H1 (cell line): ENCODE data around the gene PCDHGB6. TPM values are rescaled to one million over a fixed set of nuclear protein-coding genes. Genes with fewer than 3 reads are reported as not detected.
"Not testable (repeated sequence)": the region's sequence is repeated elsewhere in the genome, so short reads cannot be mapped to it uniquely, and the experiment has no call there.

Experiments
- CTCF ChIA-PET: fragments of 300-600 bp; sonication (Branson Sonifier 250); formaldehyde crosslinking; loops from one replicate; lab custom pipeline; 2021; ENCODE audit not compliant: partially characterized antibody; lab: Charles Lee
- POLR2A ChIA-PET: fragments of 300-600 bp; sonication (Branson Sonifier 250); formaldehyde crosslinking; loops from one replicate; lab custom pipeline; 2021; ENCODE audit warnings: inconsistent platforms; ENCODE audit not compliant: partially characterized antibody; lab: Charles Lee
- DNase-seq, 2 experiments: peaks; one replicate each; pipeline versions ENCODE4 v3.0.0 to v3.0.0-alpha.2; 2010 to 2022; ENCODE audit warnings: low spot score in 2 of 2, low read depth in 1 of 2, mixed read lengths in 1 of 2
- FAIRE-seq: peaks from 2 replicates; lab custom pipeline; 2011; peaks lifted over from hg19 to GRCh38; lab: Jason Lieb, UNC
- H2AFZ ChIP-seq: 2 replicates; pipeline ENCODE4 v1.8.1; 2012; ENCODE audit warnings: low read length, inconsistent platforms
- H2AK5ac ChIP-seq: 2 replicates; pipeline ENCODE4 v1.6.1; 2013; ENCODE audit warnings: low read depth, low read length
- H2BK120ac ChIP-seq: replicated peaks from 2 replicates; pipeline ENCODE3; 2013; ENCODE audit warnings: low read depth, low read length, inconsistent platforms
- H2BK12ac ChIP-seq: 2 replicates; pipeline ENCODE4 v1.6.1; 2013; ENCODE audit warnings: low read depth, low read length
- H2BK15ac ChIP-seq: 2 replicates; pipeline ENCODE4 v1.6.1; 2013; ENCODE audit warnings: low read length
- H2BK20ac ChIP-seq: 2 replicates; pipeline ENCODE4 v1.6.1; 2013; ENCODE audit warnings: low read length
- H2BK5ac ChIP-seq: 2 replicates; pipeline ENCODE4 v1.6.1; 2013; ENCODE audit warnings: low read depth, low read length
- H3K14ac ChIP-seq: 2 replicates; pipeline ENCODE4 v1.6.1; 2013; ENCODE audit warnings: inconsistent platforms; ENCODE audit not compliant: insufficient read length
- H3K18ac ChIP-seq: 2 replicates; pipeline ENCODE4 v1.6.1; 2013; ENCODE audit warnings: low read length; ENCODE audit errors: extremely low read depth
- H3K23ac ChIP-seq: 2 replicates; pipeline ENCODE4 v1.6.1; 2013; ENCODE audit warnings: inconsistent platforms; ENCODE audit not compliant: insufficient read length
- H3K23me2 ChIP-seq: 2 replicates; pipeline ENCODE4 v1.6.1; 2013; ENCODE audit warnings: low read depth, low read length
- H3K27ac ChIP-seq: 2 replicates; pipeline ENCODE4 v1.6.1; 2011; ENCODE audit warnings: low read depth, low read length, inconsistent platforms
- H3K27me3 ChIP-seq, 4 experiments: replicated peaks in 1 of 4; 1 replicate in 1 of 4; 2 replicates in 3 of 4; pipeline versions ENCODE4 v1.6.1 to v1.8.1; 2011 to 2013; ENCODE audit warnings: low read length in 3 of 4, mild to moderate bottlenecking in 3 of 4, inconsistent platforms in 2 of 4, mixed read lengths in 2 of 4, moderate library complexity in 1 of 4; ENCODE audit not compliant: control insufficient read depth in 3 of 4, insufficient read depth in 3 of 4; ENCODE audit errors: extremely low read depth in 1 of 4
- H3K36me3 ChIP-seq, 4 experiments: 2 replicates each; pipeline versions ENCODE4 v1.6.1 to v1.8.1; 2011 to 2013; ENCODE audit warnings: mild to moderate bottlenecking in 4 of 4, low read length in 3 of 4, moderate library complexity in 2 of 4, control low read depth in 1 of 4, inconsistent platforms in 1 of 4; ENCODE audit not compliant: insufficient read depth in 4 of 4, control insufficient read depth in 2 of 4
- H3K4ac ChIP-seq: replicated peaks from 2 replicates; pipeline ENCODE3; 2013; ENCODE audit warnings: low read length, low read depth, mixed read lengths, inconsistent platforms; ENCODE audit not compliant: insufficient read length
- H3K4me1 ChIP-seq, 4 experiments: replicated peaks in 1 of 4; 1 replicate in 1 of 4; 2 replicates in 3 of 4; pipeline versions ENCODE4 v1.6.1 to v1.8.1; 2011 to 2013; ENCODE audit warnings: low read length in 3 of 4, inconsistent platforms in 2 of 4, mixed read lengths in 1 of 4; ENCODE audit not compliant: insufficient read depth in 4 of 4, control insufficient read depth in 3 of 4
- H3K4me2 ChIP-seq, 2 experiments: 2 replicates each; pipeline versions ENCODE4 v1.6.1 to v1.8.1; 2011 to 2013; ENCODE audit warnings: low read depth in 2 of 2, low read length in 2 of 2, control low read depth in 1 of 2, inconsistent platforms in 1 of 2, mild to moderate bottlenecking in 1 of 2; ENCODE audit not compliant: insufficient read depth in 1 of 2
- H3K4me3 ChIP-seq, 4 experiments: fragments of 200-600, 300-600 bp in 1 of 4; sonication (generic), shearing (Covaris generic), sonication (Bioruptor Twin) in 1 of 4; 2 replicates each; pipeline versions ENCODE4 v1.5.1 to v1.8.1; 2011 to 2016; ENCODE audit warnings: low read length in 4 of 4, low read depth in 3 of 4, control low read depth in 2 of 4, inconsistent platforms in 2 of 4, mild to moderate bottlenecking in 2 of 4, mixed read lengths in 1 of 4, moderate library complexity in 1 of 4; ENCODE audit not compliant: insufficient read depth in 2 of 4; ENCODE audit errors: extremely low read depth in 1 of 4
- H3K56ac ChIP-seq: replicated peaks from 2 replicates; pipeline ENCODE3; 2013; ENCODE audit warnings: low read depth, mild to moderate bottlenecking, mixed read lengths, low read length, inconsistent platforms; ENCODE audit not compliant: insufficient read length
- H3K79me1 ChIP-seq: 2 replicates; pipeline ENCODE4 v1.6.1; 2013; ENCODE audit warnings: low read depth, low read length, control low read depth
- H3K79me2 ChIP-seq, 2 experiments: 2 replicates each; pipeline versions ENCODE4 v1.6.1 to v1.8.1; 2012 to 2013; ENCODE audit warnings: low read length in 2 of 2, mild to moderate bottlenecking in 2 of 2, inconsistent platforms in 1 of 2; ENCODE audit not compliant: insufficient read depth in 2 of 2, control insufficient read depth in 1 of 2
- H3K9ac ChIP-seq, 4 experiments: replicated peaks in 1 of 4; 1 replicate in 1 of 4; 2 replicates in 3 of 4; pipeline versions ENCODE4 v1.6.1 to v1.8.1; 2011 to 2013; ENCODE audit warnings: low read depth in 3 of 4, low read length in 3 of 4, control low read depth in 2 of 4, mild to moderate bottlenecking in 2 of 4, moderate library complexity in 2 of 4, inconsistent platforms in 1 of 4; ENCODE audit errors: extremely low read depth in 1 of 4
- H3K9me3 ChIP-seq, 2 experiments: 2 replicates each; pipeline versions ENCODE4 v1.6.1 to v1.8.1; 2012 to 2013; ENCODE audit warnings: mild to moderate bottlenecking in 2 of 2, moderate library complexity in 2 of 2, control low read depth in 1 of 2, inconsistent platforms in 1 of 2, low read depth in 1 of 2, low read length in 1 of 2, mixed read lengths in 1 of 2; ENCODE audit not compliant: insufficient read depth in 2 of 2
- H4K20me1 ChIP-seq, 2 experiments: replicated peaks in 1 of 2; 2 replicates each; pipeline versions ENCODE3 to v1.8.1; 2011 to 2013; ENCODE audit warnings: inconsistent platforms in 2 of 2, low read length in 2 of 2, mild to moderate bottlenecking in 1 of 2; ENCODE audit not compliant: insufficient read depth in 2 of 2, control insufficient read depth in 1 of 2
- H4K5ac ChIP-seq: 2 replicates; pipeline ENCODE4 v1.6.1; 2013; ENCODE audit warnings: low read length, low read depth, mixed read lengths, inconsistent platforms; ENCODE audit not compliant: insufficient read length
- H4K8ac ChIP-seq: 2 replicates; pipeline ENCODE4 v1.8.0; 2013; ENCODE audit warnings: mild to moderate bottlenecking, moderate library complexity, low read length, inconsistent platforms; ENCODE audit not compliant: insufficient read depth; ENCODE audit errors: extremely low read depth
- H4K91ac ChIP-seq: replicated peaks from 2 replicates; pipeline ENCODE3; 2013; ENCODE audit warnings: low read length, mixed read lengths, inconsistent platforms; ENCODE audit not compliant: insufficient read length
- CTCF ChIP-seq, 3 experiments: IDR thresholded peaks; 1 replicate in 2 of 3; 2 replicates in 1 of 3; pipeline versions ENCODE4 v1.5.1 to v1.6.1; 2011; ENCODE audit warnings: low read length in 3 of 3, mild to moderate bottlenecking in 3 of 3, inconsistent platforms in 2 of 3, low read depth in 1 of 3, moderate library complexity in 1 of 3; ENCODE audit not compliant: insufficient read depth in 1 of 3; ENCODE audit errors: control extremely low read depth in 1 of 3
- RAD21 ChIP-seq, 2 experiments: IDR thresholded peaks in 1 of 2; conservative IDR thresholded peaks in 1 of 2; 2 replicates each; pipeline ENCODE4 v1.6.1; 2011; ENCODE audit warnings: low read depth in 2 of 2, low read length in 2 of 2, improper control_type of control experiment in 1 of 2, inconsistent platforms in 1 of 2, mild to moderate bottlenecking in 1 of 2, moderate library complexity in 1 of 2
- WGBS, 2 experiments: shearing (Covaris generic) in 1 of 2; methylation state at CpG; one replicate each; pipeline versions ENCODE4 v1.1.6 to v1.1.7; 2013 to 2015; ENCODE audit warnings: low lambda C conversion rate in 2 of 2, mixed read lengths in 2 of 2, inconsistent platforms in 1 of 2, low coverage in 1 of 2, missing lambda C conversion rate in 1 of 2; ENCODE audit not compliant: insufficient replicate concordance in 2 of 2, insufficient coverage in 1 of 2, insufficient read length in 1 of 2; ENCODE audit errors: extremely low coverage in 1 of 2, missing lambda C conversion rate in 1 of 2; 5-methylcytosine and 5-hydroxymethylcytosine counted together
- polyA plus RNA-seq, 7 experiments: library from polyadenylated mRNA; depleted of rRNA in 3 of 7; stranded (reverse) in 5 of 7; unstranded in 2 of 7; fragments of >200 nt in 5 of 7; fragments of 200-250 nt in 2 of 7; gene quantifications; 1 replicate in 5 of 7; 2 replicates in 1 of 7; 4 replicates in 1 of 7; pipeline versions ENCODE4 v1.2.1 to v1.2.3, GENCODE V29; 2011 to 2013; ENCODE audit warnings: missing spikeins in 2 of 7, mixed read lengths in 2 of 7
- total RNA-seq: library from RNA; stranded (reverse); fragmentation: NEBNext Ultra II Directional; extraction: Animal tissue kit (Norgen Biotek cat#: 25700); gene quantifications from 2 replicates; pipeline ENCODE4 v1.2.1, GENCODE V29; 2021

PCDHGB6 gene
- total and polyA plus RNA-seq, 2 of the 8 experiments (the other 6 are each of a cell fraction or from before 2014, with no cell fraction given) = 3.4 to 4.1 TPM

- CTCF ChIA-PET = interaction anchor here (0.7 to 4.0 kb wide), 29 partner anchors 9 to 320 kb away, joined by 3 to 34 read pairs (median 5); partner anchors contain the start of genes PCDHB10, PCDHB11, PCDHB15 and PCDHGA10
Measured at GRCh38 chr5:141397756-141398551, 9.9 kb upstream of the PCDHGB6 start, which contains the start of gene PCDHGB5. Gene PCDHGB5, plus strand, starts transcription at chr5:141397947. Its CDS starts 181 bp downstream, at chr5:141398128.

More at GRCh38 chr5:141397756-141398551, 9.9 kb upstream of the PCDHGB6 start, which contains the start of gene PCDHGB5:
- not testable (repeated sequence) for H3K27ac ChIP-seq, DNase-seq, H2BK12ac ChIP-seq, H4K20me1 ChIP-seq, H4K8ac ChIP-seq, H3K14ac ChIP-seq, H3K18ac ChIP-seq, H4K91ac ChIP-seq, H2BK15ac ChIP-seq, H3K27me3 ChIP-seq, H3K79me1 ChIP-seq, H3K4me1 ChIP-seq, H4K5ac ChIP-seq, H3K23ac ChIP-seq, H2BK5ac ChIP-seq, H2AFZ ChIP-seq, H3K4me2 ChIP-seq, H3K9ac ChIP-seq, H3K23me2 ChIP-seq, H2BK20ac ChIP-seq, H3K79me2 ChIP-seq, H2AK5ac ChIP-seq, H3K56ac ChIP-seq, H3K4ac ChIP-seq, H2BK120ac ChIP-seq
- TF ChIP-seq CTCF (IDR thresholded peaks at IDR 0.05; ENCODE audit: control extremely low read depth in 1 of 3, insufficient read depth in 1 of 3, low read depth in 1 of 3, low read length in 3 of 3) (peak in 2 of 3 experiments; percentile 29 to 39; a peak in 2 of 4 replicates), RAD21 (IDR thresholded peaks at IDR 0.05 in 1 of 2, conservative IDR thresholded peaks at IDR 0.05 in 1 of 2; ENCODE audit: low read depth in 2 of 2, low read length in 2 of 2) (peak; percentile 17 to 32; a peak in 3 of 4 replicates)
- H3K9me3 ChIP-seq = peaks cover 48 to 56% of the 10 kb centered on the region in 2 experiments
- peak within 1 kb of the TSS in 1 of 4 experiments; percentile 46; a peak in 1 of 8 replicates for H3K4me3 ChIP-seq
- WGBS, 2 experiments = 71% methylated on average over 15 of the region's 43 CpGs; no CpG with 5 or more reads in 1 of the 2 experiments
- POLR2A ChIA-PET = interaction anchor here (0.6 to 0.9 kb wide), 3 partner anchors 10 to 160 kb away, joined by 3 to 4 read pairs (median 3); no protein-coding TSS in a partner anchor
- peaks cover 0 to 14% (median 4%) of the 10 kb centered on the region in 4 experiments; a peak in 6 of 8 replicates for H3K36me3 ChIP-seq
- FAIRE-seq = peak; percentile 91
